HK-2 (cell line): Measurements from ENCODE around the gene DDB1.

Experiments used
- DNase-seq: peaks from one replicate; pipeline ENCODE4 v3.0.0-alpha.2; 2018; ENCODE audit not compliant: unreplicated experiment

DDB1 gene

GRCh38 chr11:61297341-61297740 is 35.6 kb downstream of the DDB1 start:
- DNase-seq = no peak

- no peak for DNase-seq
Measured at GRCh38 chr11:61295596-61295926, 37.3 kb downstream of the DDB1 start.

- DNase-seq = peak; percentile 36
Measured at GRCh38 chr11:61294717-61295595, 37.9 kb downstream of the DDB1 start, which contains the start of gene VWCE. Gene VWCE (minus strand): TSS chr11:61295316. CDS start chr11:61295037, 279 bp downstream.

GRCh38 chr11:61293867-61294716 is 38.8 kb downstream of the DDB1 start:
- peak; percentile 16 for DNase-seq

GRCh38 chr11:61292356-61292755 is 40.5 kb downstream of the DDB1 start:
- DNase-seq = no peak

GRCh38 chr11:61290905-61291690 is 41.8 kb downstream of the DDB1 start:
- DNase-seq = no peak

- DNase-seq = no peak
Measured at GRCh38 chr11:61287338-61287977, 45.4 kb downstream of the DDB1 start.

GRCh38 chr11:61283613-61284012 is 49.3 kb downstream of the DDB1 start:
- DNase-seq = no peak

GRCh38 chr11:61281581-61282250 is 51.2 kb downstream of the DDB1 start:
- DNase-seq = no peak

GRCh38 chr11:61280883-61281580 is 51.9 kb downstream of the DDB1 start:
- no peak for DNase-seq

GRCh38 chr11:61279934-61280659 is 52.8 kb downstream of the DDB1 start:
- DNase-seq = no peak

- no peak for DNase-seq
Measured at GRCh38 chr11:61278001-61278470, 54.9 kb downstream of the DDB1 start.

GRCh38 chr11:61277186-61278000 is 55.5 kb downstream of the DDB1 start:
- DNase-seq = no peak

- no peak for DNase-seq
Measured at GRCh38 chr11:61275191-61275590, 57.7 kb downstream of the DDB1 start.

GRCh38 chr11:61274084-61274483 is 58.8 kb downstream of the DDB1 start:
- DNase-seq = no peak

GRCh38 chr11:61273178-61274078 is 59.5 kb downstream of the DDB1 start:
- DNase-seq = no peak

GRCh38 chr11:61272731-61273130 is 60.2 kb downstream of the DDB1 start:
- no peak for DNase-seq
